HEK293 (cell line): ENCODE measurements around the gene TAF10.

Experiments
- CTCF ChIA-PET: fragments of 350-600 bp; formaldehyde crosslinking; extraction: SDS; loops from one replicate; lab custom pipeline; 2021; ENCODE audit warnings: antibody characterized with exemption; lab: Yijun Ruan, JAX
- POLR2A ChIA-PET: fragments of 300-600 bp; formaldehyde crosslinking; extraction: SDS; loops from one replicate; lab custom pipeline; 2020; ENCODE audit warnings: antibody characterized with exemption, inconsistent platforms; lab: Yijun Ruan, JAX
- H3K27ac ChIP-seq: fragments of 200-500 bp; sonication (Bioruptor generic); 2 replicates; pipeline ENCODE4 v1.5.1; 2014; ENCODE audit warnings: low read depth, low read length, control low read depth, inconsistent platforms; ENCODE audit errors: extremely low read depth
- H3K36me3 ChIP-seq, 2 experiments: fragments of 200-500 bp in 1 of 2; sonication (Bioruptor generic) in 1 of 2; 1 replicate in 1 of 2; 2 replicates in 1 of 2; pipeline ENCODE4 v1.5.1; 2014 to 2017; ENCODE audit warnings: inconsistent platforms in 2 of 2, low read length in 2 of 2; ENCODE audit not compliant: control insufficient read depth in 2 of 2, insufficient read depth in 1 of 2
- H3K4me1 ChIP-seq: fragments of 200-500 bp; sonication (Bioruptor generic); 2 replicates; pipeline ENCODE4 v1.5.1; 2014; ENCODE audit warnings: mild to moderate bottlenecking, low read length, inconsistent platforms; ENCODE audit not compliant: control insufficient read depth, insufficient read depth
- H3K4me3 ChIP-seq: 2 replicates; pipeline ENCODE4 v1.5.1; 2011; ENCODE audit warnings: low read depth, mild to moderate bottlenecking, control low read depth, low read length, moderate library complexity
- H3K9me3 ChIP-seq: fragments of 200-500 bp; sonication (Bioruptor generic); 2 replicates; pipeline ENCODE4 v1.5.1; 2014; ENCODE audit warnings: low read depth, low read length, inconsistent platforms; ENCODE audit not compliant: control insufficient read depth, insufficient read depth
- EGR2 ChIP-seq: fragments of 450-650 bp; formaldehyde crosslinking; IDR thresholded peaks from 2 replicates; pipeline ENCODE4 v1.5.1; 2016; ENCODE audit warnings: low read depth, missing biosample characterization, missing genetic modification characterization
- KLF7 ChIP-seq: fragments of 450-650 bp; formaldehyde crosslinking; IDR thresholded peaks from 2 replicates; pipeline ENCODE4 v1.5.1; 2016; ENCODE audit warnings: missing biosample characterization, missing genetic modification characterization, borderline replicate concordance
- YY2 ChIP-seq: fragments of 450-650 bp; formaldehyde crosslinking; IDR thresholded peaks from 2 replicates; pipeline ENCODE4 v1.5.1; 2016; ENCODE audit warnings: missing biosample characterization, missing genetic modification characterization
- ZFP37 ChIP-seq: fragments of 450-650 bp; formaldehyde crosslinking; IDR thresholded peaks from 2 replicates; pipeline ENCODE4 v1.5.1; 2016; ENCODE audit warnings: missing biosample characterization, missing genetic modification characterization
- ZFP41 ChIP-seq: fragments of 450-650 bp; formaldehyde crosslinking; IDR thresholded peaks from 2 replicates; pipeline ENCODE4 v1.5.1; 2016; ENCODE audit warnings: missing biosample characterization, missing genetic modification characterization, borderline replicate concordance
- ZFP69B ChIP-seq: fragments of 450-650 bp; formaldehyde crosslinking; IDR thresholded peaks from 2 replicates; pipeline ENCODE4 v1.5.1; 2016; ENCODE audit warnings: missing biosample characterization, missing genetic modification characterization
- ZNF202 ChIP-seq: fragments of 450-650 bp; formaldehyde crosslinking; IDR thresholded peaks from 2 replicates; pipeline ENCODE4 v1.5.1; 2016; ENCODE audit warnings: missing biosample characterization, missing genetic modification characterization, borderline replicate concordance
- ZNF221 ChIP-seq: fragments of 450-650 bp; formaldehyde crosslinking; IDR thresholded peaks from 2 replicates; pipeline ENCODE4 v1.5.1; 2017; ENCODE audit warnings: missing biosample characterization, missing genetic modification characterization, borderline replicate concordance
- ZNF433 ChIP-seq: fragments of 450-650 bp; formaldehyde crosslinking; IDR thresholded peaks from 2 replicates; pipeline ENCODE4 v1.5.1; 2016; ENCODE audit warnings: missing biosample characterization, missing genetic modification characterization, low read depth
- ZNF473 ChIP-seq: fragments of 450-650 bp; formaldehyde crosslinking; IDR thresholded peaks from 2 replicates; pipeline ENCODE4 v1.5.1; 2017; ENCODE audit warnings: missing biosample characterization, missing genetic modification characterization
- ZNF48 ChIP-seq: fragments of 450-650 bp; formaldehyde crosslinking; IDR thresholded peaks from 2 replicates; pipeline ENCODE4 v1.5.1; 2016; ENCODE audit warnings: missing biosample characterization, missing genetic modification characterization
- ZNF501 ChIP-seq: fragments of 450-650 bp; formaldehyde crosslinking; IDR thresholded peaks from 2 replicates; pipeline ENCODE4 v1.5.1; 2016; ENCODE audit warnings: missing biosample characterization, missing genetic modification characterization
- ZNF521 ChIP-seq: fragments of 450-650 bp; formaldehyde crosslinking; IDR thresholded peaks from 2 replicates; pipeline ENCODE4 v1.5.1; 2017; ENCODE audit warnings: missing biosample characterization, mild to moderate bottlenecking, missing genetic modification characterization
- ZNF549 ChIP-seq: fragments of 450-650 bp; IDR thresholded peaks from 2 replicates; pipeline ENCODE4 v1.5.1; 2018; ENCODE audit warnings: missing biosample characterization, missing genetic modification characterization, mild to moderate bottlenecking, inconsistent platforms, moderate library complexity
- ZNF677 ChIP-seq: fragments of 450-650 bp; IDR thresholded peaks from 2 replicates; pipeline ENCODE4 v1.5.0; 2018; ENCODE audit warnings: missing biosample characterization, mild to moderate bottlenecking, missing genetic modification characterization, moderate library complexity
- ZNF704 ChIP-seq: fragments of 450-650 bp; formaldehyde crosslinking; IDR thresholded peaks from 2 replicates; pipeline ENCODE4 v1.5.1; 2016; ENCODE audit warnings: missing biosample characterization, missing genetic modification characterization
- TF ChIP-seq, protein P1 (sequence below): fragments of 450-650 bp; formaldehyde crosslinking; IDR thresholded peaks from 2 replicates; pipeline ENCODE4 v1.5.1; 2017; ENCODE audit warnings: missing biosample characterization, missing genetic modification characterization
- TF ChIP-seq, protein P2 (sequence below): fragments of 450-650 bp; formaldehyde crosslinking; IDR thresholded peaks from 2 replicates; pipeline ENCODE4; 2016; ENCODE audit warnings: missing biosample characterization, missing genetic modification characterization

TAF10 gene

GRCh38 chr11:6623391-6624363 is 11.7 kb upstream of the TAF10 start:
- CTCF ChIA-PET = no interaction called here
- POLR2A ChIA-PET = no interaction called here
- Histone ChIP-seq H3K4me3 (no peak overlapping the region), H3K27ac (no peak overlapping the region), H3K36me3 (peaks cover 0 to 19% of the 10 kb centered on the region in 2 experiments; a peak in 1 of 3 replicates), H3K9me3 (no peaks in the 10 kb centered on the region), H3K4me1 (0 out of 2 replicates have a peak, but pooled peaks cover 2% of the 10 kb centered on the region)
- no peak for TF ChIP-seq ZFP37 (tag by site-specific recombination)
- TF ChIP-seq YY2 = no peak
- TF ChIP-seq, protein P1, sequence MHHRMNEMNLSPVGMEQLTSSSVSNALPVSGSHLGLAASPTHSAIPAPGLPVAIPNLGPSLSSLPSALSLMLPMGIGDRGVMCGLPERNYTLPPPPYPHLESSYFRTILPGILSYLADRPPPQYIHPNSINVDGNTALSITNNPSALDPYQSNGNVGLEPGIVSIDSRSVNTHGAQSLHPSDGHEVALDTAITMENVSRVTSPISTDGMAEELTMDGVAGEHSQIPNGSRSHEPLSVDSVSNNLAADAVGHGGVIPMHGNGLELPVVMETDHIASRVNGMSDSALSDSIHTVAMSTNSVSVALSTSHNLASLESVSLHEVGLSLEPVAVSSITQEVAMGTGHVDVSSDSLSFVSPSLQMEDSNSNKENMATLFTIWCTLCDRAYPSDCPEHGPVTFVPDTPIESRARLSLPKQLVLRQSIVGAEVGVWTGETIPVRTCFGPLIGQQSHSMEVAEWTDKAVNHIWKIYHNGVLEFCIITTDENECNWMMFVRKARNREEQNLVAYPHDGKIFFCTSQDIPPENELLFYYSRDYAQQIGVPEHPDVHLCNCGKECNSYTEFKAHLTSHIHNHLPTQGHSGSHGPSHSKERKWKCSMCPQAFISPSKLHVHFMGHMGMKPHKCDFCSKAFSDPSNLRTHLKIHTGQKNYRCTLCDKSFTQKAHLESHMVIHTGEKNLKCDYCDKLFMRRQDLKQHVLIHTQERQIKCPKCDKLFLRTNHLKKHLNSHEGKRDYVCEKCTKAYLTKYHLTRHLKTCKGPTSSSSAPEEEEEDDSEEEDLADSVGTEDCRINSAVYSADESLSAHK (tag by site-specific recombination) = no peak
- TF ChIP-seq ZNF704 (tag by site-specific recombination) = no peak
- TF ChIP-seq ZNF48 (tag by site-specific recombination) = no peak
- no peak for TF ChIP-seq ZFP69B (tag by site-specific recombination)
- TF ChIP-seq ZNF521 = no peak
- no peak for TF ChIP-seq EGR2 (tag by site-specific recombination)
- no peak for TF ChIP-seq KLF7 (tag by site-specific recombination)
- TF ChIP-seq ZNF221 (tag by site-specific recombination) = no peak
- TF ChIP-seq ZNF677 = no peak
- TF ChIP-seq ZNF473 (tag by site-specific recombination) = no peak
- TF ChIP-seq, protein P2, sequence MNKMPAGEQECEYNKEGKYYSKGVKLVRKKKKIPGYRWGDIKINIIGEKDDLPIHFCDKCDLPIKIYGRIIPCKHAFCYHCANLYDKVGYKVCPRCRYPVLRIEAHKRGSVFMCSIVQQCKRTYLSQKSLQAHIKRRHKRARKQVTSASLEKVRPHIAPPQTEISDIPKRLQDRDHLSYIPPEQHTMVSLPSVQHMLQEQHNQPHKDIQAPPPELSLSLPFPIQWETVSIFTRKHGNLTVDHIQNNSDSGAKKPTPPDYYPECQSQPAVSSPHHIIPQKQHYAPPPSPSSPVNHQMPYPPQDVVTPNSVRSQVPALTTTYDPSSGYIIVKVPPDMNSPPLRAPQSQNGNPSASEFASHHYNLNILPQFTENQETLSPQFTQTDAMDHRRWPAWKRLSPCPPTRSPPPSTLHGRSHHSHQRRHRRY (tag by site-specific recombination) = no peak
- TF ChIP-seq ZNF501 (tag by site-specific recombination) = no peak
- no peak for TF ChIP-seq ZNF549 (tag by site-specific recombination)

DNA sequence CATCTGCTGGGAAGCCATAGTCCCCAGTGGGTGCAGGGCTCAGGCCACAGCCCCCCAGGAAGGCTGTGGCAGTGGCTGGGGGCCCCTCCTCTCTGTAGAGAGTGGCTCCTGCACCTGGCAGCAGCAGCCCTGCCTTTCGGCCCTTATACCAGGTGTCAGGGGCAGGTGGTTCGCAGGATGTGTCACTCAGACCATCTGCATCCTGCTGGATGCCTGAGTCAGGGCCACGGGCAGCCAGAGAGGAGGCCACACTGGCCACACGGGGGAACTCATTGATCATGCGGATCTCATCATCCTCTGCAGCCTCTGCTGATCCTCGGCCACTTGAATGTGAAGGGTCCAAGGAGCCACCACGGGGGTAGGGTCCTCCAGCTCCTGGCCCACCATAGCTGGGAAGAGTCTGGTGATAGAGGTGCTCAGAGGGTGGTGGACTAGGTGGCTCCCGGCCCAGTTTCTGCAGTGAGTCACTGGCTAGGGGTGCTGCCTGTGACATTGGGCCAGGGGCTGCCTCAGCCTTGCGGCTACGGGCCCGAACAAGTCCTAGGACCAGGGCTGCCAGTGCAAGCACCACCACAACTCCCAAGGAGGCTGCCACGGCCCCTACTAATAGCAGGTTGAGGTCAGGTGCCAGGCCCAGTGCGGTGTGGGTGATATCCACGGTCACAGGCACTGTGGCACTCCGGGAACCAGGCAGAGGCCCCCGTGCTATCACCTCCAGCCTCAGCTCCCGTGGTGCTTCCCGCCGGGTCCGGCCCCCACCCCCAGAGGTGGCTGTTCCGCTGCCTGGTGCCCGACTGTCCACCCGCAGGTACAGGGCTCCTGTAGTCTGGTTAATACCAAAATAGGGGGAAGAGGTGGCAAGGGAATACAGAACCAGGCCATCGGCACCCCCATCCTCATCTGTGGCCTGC is 10.5 kb upstream of the TAF10 start:
- no peak overlapping the region for H3K4me3 ChIP-seq
- TF ChIP-seq ZFP41 (no peak), ZNF202 (no peak), ZNF433 (tag by site-specific recombination) (no peak)
- CTCF ChIA-PET = interaction anchor here (1.1 kb wide), 1 partner anchor 9 kb away, joined by 5 read pairs; no protein-coding TSS in a partner anchor
- peaks cover 0 to 16% of the 10 kb centered on the region in 2 experiments; a peak in 1 of 3 replicates for H3K36me3 ChIP-seq
- H3K4me1 ChIP-seq = 0 out of 2 replicates have a peak, but pooled peaks cover 4% of the 10 kb centered on the region
- no peak overlapping the region for H3K27ac ChIP-seq
- no peaks in the 10 kb centered on the region for H3K9me3 ChIP-seq
- POLR2A ChIA-PET = interaction anchor here (1.0 to 1.9 kb wide), 3 partner anchors 11 to 20 kb away, joined by 3 to 8 read pairs (median 3); partner anchors contain the start of genes ILK and TAF10
